ENCODE data around the gene DOP1A. TPM values are rescaled to one million over a fixed set of nuclear protein-coding genes. Genes with fewer than 3 reads are reported as not detected.
A peak's percentile ranks its signal among the peaks of the same experiment; 100 is the strongest.

Gene DOP1A
- total RNA-seq, 1 experiment from 2014 or later: 17.0 TPM

DNA sequence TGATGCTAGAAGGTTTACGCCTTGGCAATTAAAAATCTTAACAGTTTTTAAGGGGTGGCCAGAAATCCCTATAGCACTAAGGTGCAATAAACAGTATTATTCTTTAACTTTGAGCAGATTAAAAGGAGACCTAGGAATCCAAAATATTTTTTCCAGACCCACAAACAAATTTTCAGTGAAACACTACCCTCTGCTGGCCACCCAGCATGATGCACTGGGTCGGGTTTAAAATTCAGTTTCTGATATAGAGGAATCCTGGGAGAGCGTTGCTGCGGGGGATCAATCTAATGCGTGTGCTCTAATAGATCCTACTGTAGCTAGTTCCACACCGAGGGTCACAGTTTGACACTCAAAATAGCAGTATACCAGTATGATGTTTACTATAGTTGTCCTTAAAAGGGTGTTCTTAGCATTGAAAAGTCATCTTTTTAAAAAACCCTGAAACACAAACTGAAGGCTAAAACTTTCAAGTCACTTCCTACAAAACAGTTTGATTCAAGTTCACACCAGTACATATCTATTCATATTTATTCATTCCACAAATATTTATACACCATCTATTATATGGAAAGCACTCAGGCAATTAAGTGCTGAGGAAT, 12.0 kb upstream of the DOP1A start:
- no peak overlapping the region for H2BK5ac ChIP-seq (ENCODE audit: insufficient read length, low read length)
- no peak overlapping the region for H4K5ac ChIP-seq (ENCODE audit: insufficient read length, low read depth, low read length)
- H2BK15ac ChIP-seq (ENCODE audit: low read depth, low read length): no peak overlapping the region
- no peak overlapping the region for H3K14ac ChIP-seq (ENCODE audit: insufficient read depth, low read length)
- H2BK120ac ChIP-seq (ENCODE audit: low read depth, low read length, poor library complexity, severe bottlenecking): no peak overlapping the region
- H4K91ac ChIP-seq (ENCODE audit: insufficient read length, low read depth, low read length): no peak overlapping the region
- H3K23ac ChIP-seq (ENCODE audit: insufficient read length, low read depth, low read length): no peak overlapping the region
- no peak overlapping the region for H2AFZ ChIP-seq (ENCODE audit: low read length)
- Mint-ChIP-seq H3K27me3 (ENCODE audit: low read depth) (no peaks in the 10 kb centered on the region), H3K4me3 (no peak overlapping the region), H3K4me1 (peaks cover 5 to 12% of the 10 kb centered on the region in 2 experiments; a peak in 3 of 4 replicates), H3K36me3 (ENCODE audit: insufficient read depth in 1 of 3, low read depth in 3 of 3) (peaks cover 9 to 30% (median 27%) of the 10 kb centered on the region in 3 experiments), H3K9me3 (no peaks in the 10 kb centered on the region), H3K27ac (peak overlapping the region in 1 of 3 experiments; percentile 53; a peak in 1 of 7 replicates)
- H3K56ac ChIP-seq (ENCODE audit: insufficient read length, low read depth, low read length): no peak overlapping the region
- H2AK5ac ChIP-seq (ENCODE audit: insufficient read length, low read length): no peak overlapping the region
- no CpG with 5 or more reads among the region's 6 CpGs for WGBS (ENCODE audit: extremely low coverage, insufficient read length, low lambda C conversion rate)
- H3K4me1 ChIP-seq (ENCODE audit: insufficient read depth, low read length): no peaks in the 10 kb centered on the region
- H2BK20ac ChIP-seq (ENCODE audit: low read depth, low read length, poor library complexity, severe bottlenecking): no peak overlapping the region
- no peaks in the 10 kb centered on the region for H4K20me1 ChIP-seq (ENCODE audit: control insufficient read depth, insufficient read depth, insufficient read length)
- DNase-seq: peak; percentile 40
- H3K9ac ChIP-seq (ENCODE audit: extremely low read depth, insufficient read length, low read length): no peak overlapping the region
- H3K79me1 ChIP-seq (ENCODE audit: insufficient read depth, low read depth, low read length, poor library complexity, severe bottlenecking): peaks cover 2% of the 10 kb centered on the region
- H4K8ac ChIP-seq (replicated peaks; ENCODE audit: insufficient read length, low read depth, low read length): no peak overlapping the region
- peaks cover 1% of the 10 kb centered on the region; the same call in 1 of the 2 replicates for H3K79me2 ChIP-seq (ENCODE audit: insufficient read depth, low read length)
- H3K4ac ChIP-seq (ENCODE audit: low read depth, low read length): no peak overlapping the region
- H3K18ac ChIP-seq (ENCODE audit: insufficient read length, low read depth, low read length): no peak overlapping the region
- no peaks in the 10 kb centered on the region for H3K9me3 ChIP-seq (ENCODE audit: control insufficient read depth, low read depth, low read length)
- H3K27ac ChIP-seq (ENCODE audit: insufficient read length, low read depth, low read length): no peak overlapping the region
- no peak overlapping the region for H3T11ph ChIP-seq (ENCODE audit: low read length)
- H2BK12ac ChIP-seq (ENCODE audit: insufficient read length, low read depth, low read length): no peak overlapping the region
- H3K27me3 ChIP-seq (ENCODE audit: insufficient read depth, low read length): no peaks in the 10 kb centered on the region
- no peaks in the 10 kb centered on the region for H3K23me2 ChIP-seq (ENCODE audit: insufficient read length, low read depth, low read length, poor library complexity, severe bottlenecking)
- peak; percentile 87 for TF ChIP-seq CTCF (conservative IDR thresholded peaks at IDR 0.05)
- no peak overlapping the region for H3K4me2 ChIP-seq (ENCODE audit: insufficient read depth, insufficient read length, low read length)

Measured in H9 (cell line).